Measurements from ENCODE around the gene TMEM271.

- TF ChIP-seq PATZ1 (CRISPR knock-in tag; IDR thresholded peaks at IDR 0.05; ENCODE audit: borderline replicate concordance) (no peak), POU6F1 (CRISPR knock-in tag; IDR thresholded peaks at IDR 0.05; ENCODE audit: borderline replicate concordance, low read depth) (no peak), RARB (CRISPR knock-in tag; IDR thresholded peaks at IDR 0.05) (no peak), ISL1 (CRISPR knock-in tag; IDR thresholded peaks at IDR 0.05) (no peak), TSHZ2 (CRISPR knock-in tag; IDR thresholded peaks at IDR 0.05) (no peak), BACH2 (CRISPR knock-in tag; IDR thresholded peaks at IDR 0.05; ENCODE audit: borderline replicate concordance) (no peak), ZFP3 (CRISPR knock-in tag; IDR thresholded peaks at IDR 0.05) (no peak), ZNF565 (CRISPR knock-in tag; conservative IDR thresholded peaks at IDR 0.05; ENCODE audit: low read depth) (no peak), ZC3H10 (CRISPR knock-in tag; IDR thresholded peaks at IDR 0.05) (no peak), ZNF8 (CRISPR knock-in tag; IDR thresholded peaks at IDR 0.05) (no peak), SNAI2 (CRISPR knock-in tag; IDR thresholded peaks at IDR 0.05) (no peak)
Observed at GRCh38 chr4:600850-601515, 24.9 kb upstream of the TMEM271 start.

All from SK-N-SH treated with all-trans-retinoic acid at 6 μM for 48 hours (cell line).